ENCODE measurements around the gene PDE9A. TPM values are rescaled to one million over a fixed set of nuclear protein-coding genes. Genes with fewer than 3 reads are reported as not detected.

PDE9A gene
- total RNA-seq, 5 donors from 2014 or later (not counting 1 experiment from before 2014, with no cell fraction given) = 11.5 to 18.3 (median 16.1) TPM

- H3K27me3 ChIP-seq (replicated peaks in 1 of 2; ENCODE audit: control insufficient read depth in 2 of 2, extremely low read depth in 1 of 2, insufficient read depth in 2 of 2, low read length in 1 of 2) = peaks cover 0 to 4% of the 10 kb centered on the region in 2 experiments
- Mint-ChIP-seq H3K9me3 (no peaks in the 10 kb centered on the region), H3K36me3 (peaks cover 7% of the 10 kb centered on the region), H3K4me1 (peaks cover 0 to 4% (median 0%) of the 10 kb centered on the region in 3 donors), H3K4me3 (no peak overlapping the region), H3K27me3 (no peaks in the 10 kb centered on the region), H3K27ac (no peak overlapping the region)
- H3K4me3 ChIP-seq (ENCODE audit: control insufficient read depth in 1 of 2, extremely low read depth in 1 of 2, low read length in 1 of 2) = no peak overlapping the region
- no peak overlapping the region for H3K27ac ChIP-seq (ENCODE audit: low read length)
- H3K36me3 ChIP-seq (ENCODE audit: control insufficient read depth in 2 of 2, extremely low read depth in 1 of 2, insufficient read depth in 1 of 2, low read length in 1 of 2) = peaks cover 0 to 33% of the 10 kb centered on the region in 2 donors
- ATAC-seq (replicated peaks in 1 of 4) (no peak), DNase-seq (no peak)
- no peaks in the 10 kb centered on the region for H3K4me1 ChIP-seq (ENCODE audit: control insufficient read depth in 1 of 2, extremely low read depth in 1 of 2, insufficient read depth in 2 of 2, low read length in 2 of 2)
- ChIA-PET POLR2A (no interaction called here), CTCF (interaction anchor here in 1 of 2 donors (0.6 kb wide), 1 partner anchor 383 kb away, joined by 3 read pairs; no protein-coding TSS in a partner anchor)
- H3K9me3 ChIP-seq = no peaks in the 10 kb centered on the region
- 92% methylated on average over 20 of the region's 24 CpGs for WGBS (ENCODE audit: insufficient coverage)
Measured at GRCh38 chr21:42692688-42693087, 39.3 kb downstream of the PDE9A start.

- Mint-ChIP-seq H3K27ac (no peak overlapping the region), H3K4me3 (no peak overlapping the region), H3K27me3 (no peaks in the 10 kb centered on the region), H3K9me3 (no peaks in the 10 kb centered on the region), H3K36me3 (peaks cover 9% of the 10 kb centered on the region), H3K4me1 (peaks cover 0 to 7% (median 0%) of the 10 kb centered on the region in 3 donors)
- H3K9me3 ChIP-seq = no peaks in the 10 kb centered on the region
- peaks cover 0 to 24% of the 10 kb centered on the region in 2 donors for H3K36me3 ChIP-seq (ENCODE audit: control insufficient read depth in 2 of 2, extremely low read depth in 1 of 2, insufficient read depth in 1 of 2, low read length in 1 of 2)
- H3K27ac ChIP-seq (ENCODE audit: low read length) = no peak overlapping the region
- no peak for ATAC-seq (replicated peaks in 1 of 4)
- no peaks in the 10 kb centered on the region for H3K4me1 ChIP-seq (ENCODE audit: control insufficient read depth in 1 of 2, extremely low read depth in 1 of 2, insufficient read depth in 2 of 2, low read length in 2 of 2)
- H3K4me3 ChIP-seq (ENCODE audit: control insufficient read depth in 1 of 2, extremely low read depth in 1 of 2, low read length in 1 of 2) = no peak overlapping the region
- WGBS (ENCODE audit: insufficient coverage) = 88% methylated on average over 6 of the region's 20 CpGs
- no peak for DNase-seq
- no peaks in the 10 kb centered on the region for H3K27me3 ChIP-seq (replicated peaks in 1 of 2; ENCODE audit: control insufficient read depth in 2 of 2, extremely low read depth in 1 of 2, insufficient read depth in 2 of 2, low read length in 1 of 2)
- ChIA-PET POLR2A (no interaction called here), CTCF (no interaction called here)
Measured at GRCh38 chr21:42694751-42695696, 41.6 kb downstream of the PDE9A start.

GRCh38 chr21:42695697-42696380, 42.4 kb downstream of the PDE9A start:
- ChIA-PET CTCF (no interaction called here), POLR2A (no interaction called here)
- WGBS (ENCODE audit: insufficient coverage) = 84% methylated on average over 7 of the region's 9 CpGs
- Mint-ChIP-seq H3K27ac (no peak overlapping the region), H3K27me3 (no peaks in the 10 kb centered on the region), H3K36me3 (peaks cover 14% of the 10 kb centered on the region), H3K9me3 (no peaks in the 10 kb centered on the region), H3K4me1 (peaks cover 0 to 7% (median 0%) of the 10 kb centered on the region in 3 donors), H3K4me3 (no peak overlapping the region)
- no peaks in the 10 kb centered on the region for H3K27me3 ChIP-seq (replicated peaks in 1 of 2; ENCODE audit: control insufficient read depth in 2 of 2, extremely low read depth in 1 of 2, insufficient read depth in 2 of 2, low read length in 1 of 2)
- DNase-seq (no peak), ATAC-seq (replicated peaks in 1 of 4) (no peak)
- H3K4me3 ChIP-seq (ENCODE audit: control insufficient read depth in 1 of 2, extremely low read depth in 1 of 2, low read length in 1 of 2) = no peak overlapping the region
- H3K4me1 ChIP-seq (ENCODE audit: control insufficient read depth in 1 of 2, extremely low read depth in 1 of 2, insufficient read depth in 2 of 2, low read length in 2 of 2) = no peaks in the 10 kb centered on the region
- H3K27ac ChIP-seq (ENCODE audit: low read length) = no peak overlapping the region
- H3K9me3 ChIP-seq = no peaks in the 10 kb centered on the region
- H3K36me3 ChIP-seq (ENCODE audit: control insufficient read depth in 2 of 2, extremely low read depth in 1 of 2, insufficient read depth in 1 of 2, low read length in 1 of 2) = peaks cover 0 to 18% of the 10 kb centered on the region in 2 donors

- Histone ChIP-seq H3K4me1 (ENCODE audit: control insufficient read depth in 1 of 2, extremely low read depth in 1 of 2, insufficient read depth in 2 of 2, low read length in 2 of 2) (no peaks in the 10 kb centered on the region), H3K36me3 (ENCODE audit: control insufficient read depth in 2 of 2, extremely low read depth in 1 of 2, insufficient read depth in 1 of 2, low read length in 1 of 2) (peaks cover 0 to 14% of the 10 kb centered on the region in 2 donors), H3K9me3 (no peaks in the 10 kb centered on the region), H3K4me3 (ENCODE audit: control insufficient read depth in 1 of 2, extremely low read depth in 1 of 2, low read length in 1 of 2) (no peak overlapping the region), H3K27ac (ENCODE audit: low read length) (no peak overlapping the region), H3K27me3 (replicated peaks in 1 of 2; ENCODE audit: control insufficient read depth in 2 of 2, extremely low read depth in 1 of 2, insufficient read depth in 2 of 2, low read length in 1 of 2) (no peaks in the 10 kb centered on the region)
- WGBS (ENCODE audit: insufficient coverage) = 77% methylated on average over 6 of the region's 9 CpGs
- Mint-ChIP-seq H3K27me3 (no peaks in the 10 kb centered on the region), H3K36me3 (peaks cover 14% of the 10 kb centered on the region), H3K4me1 (peaks cover 0 to 7% (median 0%) of the 10 kb centered on the region in 3 donors), H3K4me3 (no peak overlapping the region), H3K9me3 (no peaks in the 10 kb centered on the region), H3K27ac (no peak overlapping the region)
- ChIA-PET CTCF (no interaction called here), POLR2A (no interaction called here)
- ATAC-seq (replicated peaks in 1 of 4) (no peak), DNase-seq (no peak)
Measured at GRCh38 chr21:42696501-42697040, 43.1 kb downstream of the PDE9A start.

- Histone ChIP-seq H3K36me3 (ENCODE audit: control insufficient read depth in 2 of 2, extremely low read depth in 1 of 2, insufficient read depth in 1 of 2, low read length in 1 of 2) (peaks cover 0 to 5% of the 10 kb centered on the region in 2 donors), H3K27ac (ENCODE audit: low read length) (no peak overlapping the region), H3K27me3 (replicated peaks in 1 of 2; ENCODE audit: control insufficient read depth in 2 of 2, extremely low read depth in 1 of 2, insufficient read depth in 2 of 2, low read length in 1 of 2) (peaks cover 0 to 9% of the 10 kb centered on the region in 2 experiments), H3K4me3 (ENCODE audit: control insufficient read depth in 1 of 2, extremely low read depth in 1 of 2, low read length in 1 of 2) (no peak overlapping the region), H3K4me1 (ENCODE audit: control insufficient read depth in 1 of 2, extremely low read depth in 1 of 2, insufficient read depth in 2 of 2, low read length in 2 of 2) (no peaks in the 10 kb centered on the region), H3K9me3 (no peaks in the 10 kb centered on the region)
- POLR2A ChIA-PET = no interaction called here
- Mint-ChIP-seq H3K27me3 (no peaks in the 10 kb centered on the region), H3K36me3 (peaks cover 30% of the 10 kb centered on the region), H3K4me3 (no peak overlapping the region), H3K27ac (no peak overlapping the region), H3K4me1 (peaks cover 0 to 19% (median 0%) of the 10 kb centered on the region in 3 donors), H3K9me3 (no peaks in the 10 kb centered on the region)
- WGBS (ENCODE audit: insufficient coverage) = no CpG with 5 or more reads among the region's 9 CpGs
- no peak for DNase-seq
- no peak for ATAC-seq (replicated peaks in 1 of 4)
- CTCF ChIA-PET = no interaction called here
Measured at GRCh38 chr21:42698733-42699132, 45.3 kb downstream of the PDE9A start.

GRCh38 chr21:42699196-42699595, 45.8 kb downstream of the PDE9A start:
- CTCF ChIA-PET = no interaction called here
- Histone ChIP-seq H3K4me3 (ENCODE audit: control insufficient read depth in 1 of 2, extremely low read depth in 1 of 2, low read length in 1 of 2) (no peak overlapping the region), H3K36me3 (ENCODE audit: control insufficient read depth in 2 of 2, extremely low read depth in 1 of 2, insufficient read depth in 1 of 2, low read length in 1 of 2) (peaks cover 0 to 5% of the 10 kb centered on the region in 2 donors), H3K9me3 (no peaks in the 10 kb centered on the region), H3K27me3 (replicated peaks in 1 of 2; ENCODE audit: control insufficient read depth in 2 of 2, extremely low read depth in 1 of 2, insufficient read depth in 2 of 2, low read length in 1 of 2) (peaks cover 0 to 13% of the 10 kb centered on the region in 2 experiments), H3K4me1 (ENCODE audit: control insufficient read depth in 1 of 2, extremely low read depth in 1 of 2, insufficient read depth in 2 of 2, low read length in 2 of 2) (no peaks in the 10 kb centered on the region), H3K27ac (ENCODE audit: low read length) (no peak overlapping the region)
- no peak overlapping the region for H3K4me3 Mint-ChIP-seq
- no peak overlapping the region for H3K27ac Mint-ChIP-seq
- H3K4me1 Mint-ChIP-seq = peaks cover 0 to 19% (median 0%) of the 10 kb centered on the region in 3 donors
- ATAC-seq (replicated peaks in 1 of 4) (no peak), DNase-seq (no peak)
- no peaks in the 10 kb centered on the region for H3K27me3 Mint-ChIP-seq
- 82% methylated on average over 4 of the region's 6 CpGs for WGBS (ENCODE audit: insufficient coverage)
- H3K9me3 Mint-ChIP-seq = no peaks in the 10 kb centered on the region
- POLR2A ChIA-PET = no interaction called here
- peaks cover 30% of the 10 kb centered on the region for H3K36me3 Mint-ChIP-seq

Data from T-cell (primary cell).